HG03378 (cell line): ENCODE data around the gene GSKIP.
A peak's percentile ranks its signal among the peaks of the same experiment; 100 is the strongest.
"Not testable (repeated sequence)": the region's sequence is repeated elsewhere in the genome, so short reads cannot be mapped to it uniquely, and the experiment has no call there.

Experiments
- ATAC-seq: cut with Tn5 transposase; IDR thresholded peaks from one replicate; pipeline ENCODE4 v1.9.1; 2021; ENCODE audit warnings: mild to moderate bottlenecking, moderate library complexity; ENCODE audit not compliant: unreplicated experiment

The GSKIP gene, protein sequence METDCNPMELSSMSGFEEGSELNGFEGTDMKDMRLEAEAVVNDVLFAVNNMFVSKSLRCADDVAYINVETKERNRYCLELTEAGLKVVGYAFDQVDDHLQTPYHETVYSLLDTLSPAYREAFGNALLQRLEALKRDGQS

GRCh38 chr14:96362965-96363750 lies at the start of gene GSKIP, which contains the start of gene ATG2B:
Gene GSKIP, plus strand, starts transcription at chr14:96363526. Its CDS starts 18,722 bp downstream, at chr14:96382248.
Gene ATG2B, minus strand, starts transcription at chr14:96363341. Its CDS starts 365 bp downstream, at chr14:96362976.
- peak; percentile 61 for ATAC-seq

DNA sequence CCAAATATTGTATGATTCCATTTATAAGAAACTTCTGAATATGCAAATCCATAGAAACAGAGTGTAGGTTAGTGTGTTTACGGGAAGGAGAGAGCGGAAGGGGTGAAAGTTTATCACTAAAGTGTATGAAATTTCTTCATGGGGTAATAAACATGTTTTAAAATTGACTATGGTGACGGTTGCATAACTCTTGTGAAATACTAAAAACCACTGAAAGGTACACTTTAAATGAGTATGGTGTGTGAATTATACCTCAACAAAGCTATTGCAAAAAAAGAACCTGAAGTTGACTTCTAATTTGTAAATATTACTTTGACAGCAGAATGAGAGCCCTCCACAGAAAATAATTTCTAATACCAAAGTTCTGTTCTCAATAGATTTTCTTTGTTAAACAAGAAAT lies 47.2 kb upstream of the GSKIP start:
- no peak for ATAC-seq

- no peak for ATAC-seq
These were observed 44.5 kb upstream of the GSKIP start for GRCh38 chr14:96318836-96319235.

GRCh38 chr14:96320605-96321004 lies 42.7 kb upstream of the GSKIP start:
- ATAC-seq, result no peak

- no peak for ATAC-seq
These were observed 39.1 kb upstream of the GSKIP start for GRCh38 chr14:96324219-96324618.

- ATAC-seq, result no peak
These were observed 24.8 kb upstream of the GSKIP start for GRCh38 chr14:96338551-96338950.

GRCh38 chr14:96341323-96341722 lies 22.0 kb upstream of the GSKIP start:
- no peak for ATAC-seq

DNA sequence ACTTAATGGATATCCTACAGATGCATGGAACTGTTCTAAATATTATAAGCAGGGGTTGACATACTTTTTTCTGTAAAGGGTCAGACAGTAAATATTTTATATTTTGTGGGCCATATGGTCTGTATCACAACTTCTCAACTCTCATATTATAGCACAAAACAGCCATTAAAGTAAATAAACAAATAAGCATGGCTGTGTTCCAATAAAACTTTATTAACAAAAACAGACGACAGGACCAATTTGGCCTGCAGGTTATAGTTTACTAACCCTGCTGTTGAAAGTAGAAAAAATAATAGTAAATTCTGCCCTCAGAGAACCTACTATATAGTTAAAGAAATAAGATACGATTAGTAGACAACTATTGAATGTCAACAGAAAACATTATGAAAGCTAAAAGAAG lies 17.7 kb upstream of the GSKIP start:
- no peak for ATAC-seq

DNA sequence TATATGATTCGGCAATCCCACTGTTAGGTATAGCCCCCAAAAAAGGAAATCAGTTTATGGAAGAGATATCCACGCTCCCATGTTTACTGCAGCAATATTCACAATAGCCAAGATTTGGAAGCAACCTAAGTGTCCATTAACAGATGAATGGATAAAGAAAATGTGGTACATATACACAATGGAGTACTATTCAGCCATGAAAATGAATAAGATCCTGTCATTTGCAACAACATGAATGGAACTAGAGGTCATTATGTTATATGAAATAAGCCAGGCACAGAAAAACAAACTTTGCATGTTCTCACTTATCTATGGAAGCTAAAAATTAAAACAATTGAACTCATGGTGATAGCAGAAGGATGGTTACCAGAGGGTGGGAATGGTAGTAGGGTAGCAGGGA lies 15.4 kb upstream of the GSKIP start:
- ATAC-seq, result not testable (repeated sequence)

DNA sequence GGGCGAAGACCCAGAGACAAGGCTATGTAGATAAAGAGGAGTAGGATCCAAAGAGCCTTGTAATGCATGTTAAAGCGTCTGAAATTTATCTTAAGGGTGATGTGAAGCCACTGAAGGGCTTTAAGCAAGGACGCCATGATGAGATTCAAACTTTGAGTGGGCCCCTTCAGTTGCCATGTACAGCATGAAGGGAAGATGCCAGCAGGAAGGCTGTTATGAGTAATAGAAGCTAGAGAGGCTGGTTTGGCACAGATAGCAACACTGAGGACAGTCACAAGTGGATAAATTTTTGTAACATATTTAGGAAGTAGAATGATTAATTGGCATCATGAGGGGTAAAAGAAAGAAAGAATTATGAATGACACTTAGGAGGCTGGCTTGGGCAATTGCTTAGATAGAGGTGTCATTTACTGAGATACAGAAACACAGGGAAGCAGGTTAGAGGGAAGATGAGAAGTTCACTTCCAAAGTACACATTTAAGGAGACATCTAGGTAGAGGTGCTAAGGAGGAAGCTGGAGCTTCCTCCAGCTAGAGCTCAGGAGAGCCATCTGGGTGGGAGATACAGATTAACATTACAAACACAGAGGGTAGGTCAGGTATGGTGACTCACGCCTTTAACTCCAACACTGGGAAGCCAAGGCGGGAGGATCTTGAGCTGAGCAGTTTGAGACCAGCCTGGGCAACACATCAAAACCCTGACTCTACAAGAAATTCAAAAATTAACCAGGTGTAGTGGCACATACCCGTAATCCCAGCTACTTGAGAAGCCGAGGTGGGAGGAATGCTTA lies 13.8 kb upstream of the GSKIP start:
- ATAC-seq, result no peak

- ATAC-seq, result no peak
These were observed 11.3 kb upstream of the GSKIP start for GRCh38 chr14:96351986-96352385.

DNA sequence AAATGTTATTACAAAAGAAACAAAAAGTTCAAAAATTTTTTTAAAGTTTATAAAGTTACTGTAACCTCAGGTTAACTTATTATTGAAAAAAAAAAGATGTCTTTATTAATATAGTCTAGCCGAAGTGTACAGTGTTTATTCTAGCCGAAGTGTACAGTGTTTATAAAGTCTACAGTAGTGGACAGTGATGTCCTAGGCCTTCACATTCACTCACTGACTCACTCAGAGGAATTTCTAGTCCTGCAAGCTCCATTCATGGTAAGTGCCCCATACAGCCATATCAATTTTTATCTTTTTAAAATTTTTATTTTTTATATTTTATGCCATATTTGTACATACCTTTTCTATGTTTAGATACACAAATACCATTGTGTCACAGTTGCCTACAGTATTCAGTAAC lies 10.6 kb upstream of the GSKIP start:
- ATAC-seq, result no peak

GRCh38 chr14:96354246-96354645 lies 9.1 kb upstream of the GSKIP start:
- ATAC-seq, result no peak

GRCh38 chr14:96357216-96357615 lies 6.1 kb upstream of the GSKIP start:
- no peak for ATAC-seq

DNA sequence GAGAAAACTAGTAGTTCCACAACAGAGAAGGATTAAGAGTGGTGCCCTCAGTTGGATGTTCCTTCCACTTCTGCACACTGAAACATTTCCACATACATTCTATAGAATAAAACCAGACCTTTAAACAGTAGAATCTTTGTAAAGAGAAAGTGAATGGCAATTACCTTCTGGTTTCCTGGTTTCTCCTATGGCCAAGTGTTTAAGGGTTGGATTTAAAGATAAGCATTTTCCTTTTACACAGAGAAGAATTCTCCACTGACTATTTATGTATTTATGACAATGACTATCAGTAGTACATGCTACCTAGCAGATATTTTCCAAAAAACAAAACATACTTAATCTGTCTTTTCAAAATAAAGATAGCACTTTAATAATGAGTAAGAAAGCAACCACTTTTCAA lies 3.4 kb upstream of the GSKIP start:
- no peak for ATAC-seq

DNA sequence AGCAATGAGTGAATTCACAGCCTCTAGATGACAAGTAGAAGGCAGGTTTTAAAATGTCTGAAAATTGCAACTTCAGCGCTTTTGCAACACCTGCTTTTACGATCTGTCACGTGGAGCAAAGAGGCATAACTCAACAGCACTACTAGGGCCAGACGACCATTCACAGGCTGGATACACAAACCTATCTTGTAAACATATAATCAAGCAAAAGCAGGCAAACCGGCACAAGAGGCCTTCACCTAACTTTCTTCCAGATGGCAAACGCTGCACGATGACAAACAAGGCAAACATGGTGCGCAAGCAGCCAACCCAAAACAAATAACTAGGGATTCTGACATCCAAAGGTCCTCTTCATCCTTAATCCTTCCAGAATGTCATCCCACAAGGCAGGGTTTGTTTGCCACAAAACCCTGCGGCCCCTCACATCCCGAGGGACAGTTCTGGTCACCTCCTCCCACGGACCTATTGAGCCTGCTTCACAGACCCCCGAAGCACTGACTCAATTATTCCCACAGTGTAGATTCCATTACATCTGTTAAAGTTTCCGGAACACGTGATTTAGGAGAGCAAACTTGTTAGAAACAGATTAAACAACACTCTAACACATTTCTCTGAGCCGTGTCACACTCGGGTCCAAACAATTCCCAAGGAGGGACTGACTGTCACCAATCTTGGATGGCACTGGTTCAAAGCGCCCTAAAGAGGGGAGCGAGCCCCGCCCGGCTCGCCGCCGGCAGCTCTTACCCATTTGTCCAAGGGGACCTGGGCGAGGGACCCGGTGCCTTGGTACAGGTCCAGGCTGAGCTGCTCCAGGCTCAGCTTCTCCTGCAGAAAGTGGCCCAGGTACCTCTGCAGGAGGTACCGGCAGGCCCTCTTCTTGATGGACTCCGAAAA lies 1.0 kb upstream of the GSKIP start:
- peak; percentile 31 for ATAC-seq

- ATAC-seq, result peak; percentile 25
These were observed 518 bp downstream of the GSKIP start for GRCh38 chr14:96363751-96364336.

DNA sequence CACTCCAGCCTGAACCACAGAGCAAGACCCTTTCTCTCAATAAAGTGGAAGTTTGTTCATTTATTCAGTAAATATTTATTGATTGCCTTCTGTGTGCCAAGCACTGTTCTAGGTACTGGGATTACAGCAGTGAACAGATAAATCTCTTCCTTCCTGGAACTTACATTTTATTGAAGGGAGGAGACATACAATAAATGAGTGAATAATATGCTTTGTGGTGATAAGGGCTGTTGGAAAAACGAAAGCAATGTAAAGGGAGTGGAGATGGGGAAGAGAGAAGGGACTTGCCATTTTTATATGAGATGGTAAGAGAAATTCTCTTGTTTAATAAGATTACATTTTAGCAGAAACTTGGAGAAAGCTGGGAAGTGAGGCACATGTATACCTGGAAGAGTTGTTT lies 1.6 kb downstream of the GSKIP start:
- ATAC-seq, result no peak

DNA sequence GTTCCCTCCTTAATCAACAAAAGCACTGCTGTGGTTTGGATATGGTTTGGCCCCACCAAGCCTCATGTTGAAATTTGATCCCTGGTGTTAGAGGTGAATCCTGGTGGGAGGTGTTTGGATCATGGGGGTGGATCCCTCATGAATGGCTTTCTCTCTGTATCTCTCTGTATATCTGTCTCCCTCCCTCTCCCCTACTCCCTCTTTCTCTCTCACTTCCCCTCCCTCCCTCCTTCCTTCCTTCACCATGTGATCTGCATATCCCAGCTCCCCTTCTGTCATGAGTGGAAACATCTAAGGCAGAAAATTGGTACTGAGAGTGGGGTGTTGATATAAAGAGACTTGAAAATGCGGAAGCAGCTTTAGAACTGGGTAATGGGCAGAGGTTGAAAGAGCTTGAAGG lies 5.2 kb downstream of the GSKIP start:
- ATAC-seq, result no peak

DNA sequence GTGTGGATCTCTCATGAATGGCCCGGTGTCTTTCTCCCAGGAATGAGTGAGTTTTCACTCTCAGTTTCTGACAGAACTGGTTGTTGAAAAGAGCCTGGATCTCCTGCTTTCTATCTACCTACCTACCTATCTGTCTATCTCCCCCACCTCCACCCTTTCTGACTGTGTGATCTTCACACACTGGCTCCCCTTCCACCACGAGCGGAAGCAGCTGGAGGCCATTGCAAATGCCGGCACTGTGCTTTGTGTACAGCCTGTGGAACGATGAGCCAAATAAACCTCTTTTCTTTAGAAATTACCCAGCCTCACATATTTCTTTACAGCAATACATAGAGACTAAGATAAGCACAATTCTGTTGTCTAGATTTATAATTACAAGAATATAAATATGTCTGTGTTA lies 7.2 kb downstream of the GSKIP start:
- no peak for ATAC-seq
